ENCODE data around the gene RAB4A. TPM values are rescaled to one million over a fixed set of nuclear protein-coding genes. Genes with fewer than 3 reads are reported as not detected.

The RAB4A gene
- total RNA-seq, 2 experiments from 2014 or later, result 26.5 to 27.2 TPM

DNA sequence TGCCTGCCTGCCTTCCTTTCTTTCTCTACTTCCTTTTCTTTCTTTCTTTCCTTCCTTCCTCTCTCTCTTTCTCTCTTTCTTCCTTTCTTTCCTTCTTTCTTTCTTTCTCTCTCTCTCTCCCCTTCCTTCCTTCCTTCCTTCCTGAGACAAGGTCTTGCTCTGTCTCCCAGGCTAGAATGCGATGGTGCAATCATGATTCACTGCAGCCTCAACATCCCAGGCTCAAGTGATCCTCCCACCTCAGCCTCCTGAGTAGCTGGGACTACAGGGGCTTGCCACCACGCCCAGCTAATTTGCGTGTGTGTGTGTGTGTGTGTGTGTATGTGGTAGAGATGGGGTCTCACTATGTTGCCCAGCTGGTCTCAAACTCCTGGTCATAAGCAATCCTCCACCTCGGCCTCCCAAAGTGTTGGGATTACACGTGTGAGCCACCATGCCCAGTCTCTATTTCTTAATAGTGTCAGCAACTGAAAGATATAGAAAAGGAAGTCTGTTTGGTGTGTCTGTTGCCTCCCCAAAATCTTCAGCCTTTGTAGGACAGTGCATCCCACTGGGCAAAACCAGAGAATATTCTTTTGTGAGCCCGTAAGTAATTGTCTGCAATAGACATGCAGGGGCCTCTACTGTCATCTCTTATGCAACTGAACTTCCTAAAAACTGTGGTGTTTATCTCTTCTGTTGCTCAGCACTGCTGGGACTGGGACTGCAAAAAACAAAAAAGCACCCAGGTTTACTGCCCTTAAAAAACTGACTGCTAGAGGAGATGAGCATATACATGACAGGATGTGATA lies 20.9 kb upstream of the RAB4A start:
- CTCF ChIA-PET, result interaction anchor here (1.9 kb wide), 1 partner anchor 9 kb away, joined by 6 read pairs; no protein-coding TSS in a partner anchor
- H3K36me3 Mint-ChIP-seq, result no peaks in the 10 kb centered on the region
- no peaks in the 10 kb centered on the region for H3K9me3 Mint-ChIP-seq (ENCODE audit: low read depth)
- peaks cover 28% of the 10 kb centered on the region for H3K4me1 Mint-ChIP-seq
- H3K27me3 Mint-ChIP-seq, result peaks cover 2% of the 10 kb centered on the region
- no peak overlapping the region for H3K4me3 Mint-ChIP-seq
- DNase-seq, result peak; percentile 7
- no peak overlapping the region for H3K27ac Mint-ChIP-seq
- no peak for ATAC-seq

DNA sequence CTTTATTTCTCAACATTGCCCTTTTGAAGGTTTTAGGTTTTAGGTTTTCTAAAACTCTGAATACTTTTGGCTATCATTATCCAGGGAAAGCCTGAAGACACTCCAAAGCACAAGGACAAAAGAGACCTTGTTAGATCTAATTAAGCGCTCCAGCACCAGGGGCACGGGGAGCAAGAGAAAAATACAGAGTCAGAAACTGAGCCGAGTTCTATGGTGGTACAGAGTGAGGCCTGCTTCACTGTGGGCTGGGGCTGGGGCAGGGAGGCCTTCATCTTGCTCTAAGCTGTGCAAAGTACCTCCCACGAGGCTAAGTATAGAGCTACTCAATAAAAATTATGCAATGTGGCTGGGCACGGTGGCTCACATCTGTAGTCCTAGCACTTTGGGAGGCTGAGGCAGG lies 19.7 kb upstream of the RAB4A start:
- H3K4me3 Mint-ChIP-seq, result no peak overlapping the region
- H3K4me1 Mint-ChIP-seq, result peaks cover 28% of the 10 kb centered on the region
- H3K27me3 Mint-ChIP-seq, result peaks cover 3% of the 10 kb centered on the region
- H3K9me3 Mint-ChIP-seq (ENCODE audit: low read depth), result no peaks in the 10 kb centered on the region
- H3K36me3 Mint-ChIP-seq, result no peaks in the 10 kb centered on the region
- DNase-seq, result no peak
- H3K27ac Mint-ChIP-seq, result no peak overlapping the region
- CTCF ChIA-PET, result interaction anchor here (0.6 to 1.5 kb wide), 2 partner anchors 515 to 587 kb away, joined by 3 to 6 read pairs; no protein-coding TSS in a partner anchor
- ATAC-seq, result no peak

DNA sequence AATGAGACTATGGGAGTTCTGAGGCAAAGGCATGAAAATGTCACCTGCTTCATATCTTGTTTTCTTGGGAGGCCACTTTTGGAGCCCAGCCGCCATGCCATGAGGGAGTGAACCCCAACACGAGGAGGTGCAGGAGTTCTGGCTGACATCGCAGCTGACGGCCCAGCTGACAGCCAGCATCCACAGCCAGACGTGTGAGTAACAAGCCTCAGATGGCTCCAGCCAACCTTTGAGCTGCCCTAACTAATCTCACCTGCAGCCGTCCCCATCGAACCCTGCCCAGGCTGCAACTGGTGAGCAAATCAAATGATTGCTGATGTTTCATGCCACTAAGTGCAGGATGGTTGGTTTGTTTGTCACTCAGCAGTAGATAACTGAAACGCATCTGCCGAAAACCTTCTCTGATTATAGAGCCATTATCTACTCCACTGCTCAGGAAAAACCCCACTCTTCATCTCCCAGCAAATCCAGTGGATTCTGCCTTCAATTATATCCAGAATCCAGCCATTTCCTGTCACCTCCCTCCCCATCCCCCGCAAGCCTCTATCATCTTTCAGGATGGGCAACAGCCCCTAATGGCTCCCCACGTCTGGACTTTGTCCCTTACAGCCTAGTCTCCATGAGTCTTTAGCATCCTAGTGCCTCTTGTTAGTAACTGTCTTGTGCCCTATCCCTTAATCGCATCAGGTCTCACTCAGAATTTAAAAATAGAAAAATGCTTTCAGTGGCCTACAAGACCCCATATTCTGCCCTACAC lies 18.5 kb upstream of the RAB4A start:
- CTCF ChIA-PET, result interaction anchor here (1.5 kb wide), 1 partner anchor 588 kb away, joined by 6 read pairs; no protein-coding TSS in a partner anchor
- Mint-ChIP-seq H3K4me3 (no peak overlapping the region), H3K4me1 (peaks cover 28% of the 10 kb centered on the region), H3K36me3 (no peaks in the 10 kb centered on the region), H3K9me3 (ENCODE audit: low read depth) (no peaks in the 10 kb centered on the region), H3K27me3 (peaks cover 3% of the 10 kb centered on the region), H3K27ac (peak overlapping the region; percentile 1)
- no peak for DNase-seq
- no peak for ATAC-seq

DNA sequence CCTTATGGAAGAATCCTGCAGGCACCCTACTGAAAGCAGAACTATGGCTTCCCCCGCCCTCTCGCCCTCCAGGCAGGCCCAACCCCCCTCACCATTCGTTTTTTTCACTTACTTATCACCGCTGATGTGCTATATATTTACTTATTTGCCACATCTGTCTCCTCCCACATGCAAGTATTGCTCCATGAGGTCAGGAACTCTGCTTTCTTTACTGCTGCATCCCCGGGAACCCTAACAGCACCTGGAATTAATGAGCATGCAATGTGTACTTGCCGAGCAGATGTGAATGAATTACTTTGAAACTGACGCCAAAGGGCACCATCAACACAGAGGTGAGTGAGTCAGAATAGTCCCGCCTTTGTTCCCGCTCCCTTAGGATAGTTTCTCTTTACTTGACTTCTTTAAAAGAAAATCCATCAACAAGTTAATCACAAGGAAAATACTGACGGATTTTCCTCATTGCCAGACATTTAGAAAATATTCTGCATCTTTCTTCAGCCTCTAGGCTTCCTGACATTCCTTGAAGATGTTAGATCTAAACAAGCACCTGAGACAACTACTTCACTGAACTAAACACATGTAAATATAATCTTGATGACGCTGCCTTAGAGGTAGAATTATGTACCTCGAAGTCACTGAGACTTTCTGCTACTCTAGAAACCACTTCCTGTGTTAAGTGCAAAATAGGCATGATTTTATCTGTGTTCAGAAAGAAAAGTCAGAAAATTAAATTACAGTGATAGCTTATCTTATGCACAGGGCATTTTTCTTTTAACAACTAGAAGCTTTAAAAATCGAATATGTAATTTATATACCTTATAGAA lies 17.5 kb upstream of the RAB4A start:
- DNase-seq, result peak; percentile 34
- ATAC-seq, result peak; percentile 80
- peaks cover 3% of the 10 kb centered on the region for H3K27me3 Mint-ChIP-seq
- CTCF ChIA-PET, result interaction anchor here (1.5 to 6.3 kb wide), 6 partner anchors 9 to 585 kb away, joined by 3 to 114 read pairs (median 10); partner anchors contain the start of gene RHOU
- H3K27ac Mint-ChIP-seq, result peak overlapping the region; percentile 89
- no peaks in the 10 kb centered on the region for H3K36me3 Mint-ChIP-seq
- H3K9me3 Mint-ChIP-seq (ENCODE audit: low read depth), result no peaks in the 10 kb centered on the region
- H3K4me1 Mint-ChIP-seq, result peaks cover 35% of the 10 kb centered on the region
- H3K4me3 Mint-ChIP-seq, result peak overlapping the region; percentile 46

DNA sequence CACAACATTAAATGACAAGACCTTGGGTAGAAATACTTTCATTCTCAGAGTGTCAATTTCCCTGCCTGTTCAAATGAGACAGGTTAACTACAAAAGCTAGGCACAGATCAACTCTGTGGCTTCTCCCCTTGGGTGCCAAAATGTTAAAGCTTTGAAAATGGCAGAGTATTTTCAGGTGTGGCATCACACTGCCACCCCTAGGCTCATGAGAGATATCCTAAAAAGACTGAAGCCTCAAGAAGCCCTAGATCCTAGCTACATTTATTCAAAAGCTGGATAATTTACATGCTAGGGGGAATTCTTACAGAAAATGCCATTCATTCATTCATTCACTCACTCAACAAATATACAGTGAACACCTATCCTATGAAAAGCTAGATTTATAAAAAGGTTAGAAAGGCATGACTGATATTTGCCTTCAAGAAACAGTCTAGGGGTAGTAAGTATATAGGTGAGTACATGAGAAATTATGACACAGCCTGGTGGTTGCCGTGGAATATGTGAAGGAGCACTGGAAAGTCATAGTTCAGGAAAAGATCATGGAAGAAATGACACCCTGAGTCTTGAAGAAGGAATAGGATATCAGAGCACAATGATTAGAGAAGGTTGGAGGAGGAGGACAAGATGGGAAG lies 15.9 kb upstream of the RAB4A start:
- Mint-ChIP-seq H3K36me3 (no peaks in the 10 kb centered on the region), H3K27ac (peak overlapping the region; percentile 25), H3K4me1 (peaks cover 35% of the 10 kb centered on the region), H3K4me3 (no peak overlapping the region), H3K27me3 (peaks cover 3% of the 10 kb centered on the region), H3K9me3 (ENCODE audit: low read depth) (no peaks in the 10 kb centered on the region)
- DNase-seq, result peak; percentile 41
- CTCF ChIA-PET, result interaction anchor here (0.7 to 6.3 kb wide), 27 partner anchors 8 to 590 kb away, joined by 3 to 114 read pairs (median 4); partner anchors contain the start of genes ABCB10, NUP133 and RHOU
- ATAC-seq, result no peak

DNA sequence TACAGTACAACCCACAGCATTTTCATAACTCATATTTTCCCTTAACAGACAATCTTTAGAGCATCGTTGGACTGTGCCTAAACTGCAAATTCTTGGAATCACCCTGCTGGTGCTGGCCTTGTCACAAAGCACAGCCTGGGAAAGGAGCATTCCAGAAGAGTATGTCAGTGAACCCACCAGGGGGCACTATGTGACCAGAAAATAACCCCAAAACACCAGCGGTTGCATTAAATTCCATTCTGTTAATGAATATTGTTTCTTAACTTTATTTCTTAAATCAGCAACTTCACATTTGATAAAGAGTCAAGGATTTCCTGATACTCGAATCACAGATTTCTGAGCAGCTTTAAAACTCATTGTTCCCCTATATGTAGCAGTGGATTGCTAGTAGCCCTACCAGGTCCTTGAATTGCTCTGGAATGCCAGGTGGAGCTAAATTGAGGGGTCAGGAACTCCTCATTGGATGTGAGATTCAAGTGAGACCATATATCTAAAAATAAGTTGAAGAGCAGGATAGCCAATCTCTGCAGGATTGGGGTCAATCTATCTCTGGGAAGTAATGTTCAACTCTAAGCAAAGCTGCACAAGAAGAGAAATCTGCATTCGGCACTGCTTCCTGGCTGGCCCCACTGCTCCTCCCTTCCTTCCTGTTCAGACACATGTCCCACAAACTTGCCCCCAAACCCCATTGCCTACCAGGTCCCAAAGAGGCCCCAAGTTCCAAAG lies 12.7 kb upstream of the RAB4A start:
- no peaks in the 10 kb centered on the region for H3K9me3 Mint-ChIP-seq (ENCODE audit: low read depth)
- H3K27ac Mint-ChIP-seq, result peak overlapping the region; percentile 53
- peak; percentile 65 for DNase-seq
- peaks cover 3% of the 10 kb centered on the region for H3K27me3 Mint-ChIP-seq
- no peaks in the 10 kb centered on the region for H3K36me3 Mint-ChIP-seq
- ATAC-seq, result peak; percentile 63
- H3K4me3 Mint-ChIP-seq, result no peak overlapping the region
- H3K4me1 Mint-ChIP-seq, result peaks cover 28% of the 10 kb centered on the region
- CTCF ChIA-PET, result interaction anchor here (0.7 to 6.3 kb wide), 37 partner anchors 8 to 1052 kb away, joined by 3 to 114 read pairs (median 4); partner anchors contain the start of genes ABCB10, NUP133 and RHOU

DNA sequence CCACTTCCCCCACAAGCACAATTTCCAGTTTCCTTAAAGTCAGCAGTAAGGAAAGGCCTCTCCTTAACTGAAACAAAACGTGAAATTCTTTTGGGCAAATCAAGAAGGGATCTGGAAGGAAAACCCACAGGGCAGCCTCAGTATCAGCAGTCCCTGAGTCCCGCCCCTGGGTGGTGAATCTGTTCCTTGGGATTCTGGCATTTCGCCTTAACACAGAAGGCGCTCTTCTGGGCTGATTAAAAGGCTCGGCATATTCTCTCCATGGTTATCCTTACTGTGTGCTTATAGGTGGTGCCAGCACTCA lies 12.2 kb upstream of the RAB4A start:
- ATAC-seq, result no peak
- H3K4me1 Mint-ChIP-seq, result peaks cover 23% of the 10 kb centered on the region

DNA sequence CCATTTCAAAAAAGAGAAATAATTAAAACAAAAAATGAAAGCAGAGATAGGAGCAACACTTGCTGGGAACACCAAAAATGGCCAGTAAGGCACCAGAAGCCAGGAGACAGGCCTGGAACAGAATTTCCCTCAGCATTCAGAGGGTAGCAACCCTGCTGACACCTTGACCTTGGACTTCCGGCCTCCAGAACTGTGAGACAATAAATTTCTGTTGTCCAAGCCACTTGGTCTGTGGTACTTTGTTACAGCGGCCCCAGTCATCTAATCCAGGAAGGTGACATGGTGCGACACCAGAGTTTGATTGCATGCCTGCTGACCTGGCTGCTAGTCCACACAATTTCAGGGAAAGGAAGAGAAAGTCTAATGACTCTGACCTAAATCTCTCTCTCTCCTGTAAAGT lies 10.6 kb upstream of the RAB4A start:
- no peak overlapping the region for H3K27ac Mint-ChIP-seq

More for the DNA sequence above, 12.2 kb upstream of the RAB4A start:
- CTCF ChIA-PET, result interaction anchor here (0.7 to 6.3 kb wide), 37 partner anchors 10 to 1051 kb away, joined by 3 to 114 read pairs (median 4); partner anchors contain the start of genes ABCB10, NUP133 and RHOU
- Mint-ChIP-seq H3K9me3 (ENCODE audit: low read depth) (no peaks in the 10 kb centered on the region), H3K27ac (peak overlapping the region; percentile 53), H3K27me3 (peaks cover 3% of the 10 kb centered on the region), H3K4me3 (no peak overlapping the region), H3K36me3 (no peaks in the 10 kb centered on the region)
- no peak for DNase-seq

DNA sequence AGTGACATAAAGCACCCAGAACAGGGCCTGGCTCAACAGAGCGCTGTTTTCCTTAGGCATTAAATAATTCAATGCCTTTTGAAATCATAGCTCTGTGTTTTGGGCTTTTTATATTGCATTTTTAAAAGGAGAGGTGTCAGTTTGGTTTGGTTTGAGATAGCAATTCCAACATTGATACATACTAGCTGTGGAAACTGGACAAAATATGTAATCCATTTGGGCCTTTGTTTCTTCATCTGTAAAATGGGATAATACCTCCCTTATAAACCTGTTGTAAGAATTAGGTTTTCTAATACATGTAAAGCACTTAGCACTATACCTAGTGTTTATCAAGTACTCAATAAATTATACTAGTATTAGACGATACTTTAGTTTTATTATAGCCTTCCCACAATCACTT lies 8.7 kb upstream of the RAB4A start:
- ATAC-seq, result no peak
- peaks cover 3% of the 10 kb centered on the region for H3K36me3 Mint-ChIP-seq
- H3K4me3 Mint-ChIP-seq, result no peak overlapping the region
- CTCF ChIA-PET, result interaction anchor here (0.7 to 1.4 kb wide), 5 partner anchors 8 to 370 kb away, joined by 3 to 6 read pairs (median 3); no protein-coding TSS in a partner anchor
- no peaks in the 10 kb centered on the region for H3K27me3 Mint-ChIP-seq
- H3K9me3 Mint-ChIP-seq (ENCODE audit: low read depth), result peaks cover 3% of the 10 kb centered on the region
- H3K4me1 Mint-ChIP-seq, result peaks cover 18% of the 10 kb centered on the region
- H3K27ac Mint-ChIP-seq, result no peak overlapping the region
- DNase-seq, result no peak

More for the DNA sequence above, 10.6 kb upstream of the RAB4A start:
- H3K9me3 Mint-ChIP-seq (ENCODE audit: low read depth), result no peaks in the 10 kb centered on the region
- H3K4me1 Mint-ChIP-seq, result peaks cover 15% of the 10 kb centered on the region
- no peak for ATAC-seq
- CTCF ChIA-PET, result interaction anchor here (1.0 to 1.5 kb wide), 3 partner anchors 33 to 298 kb away, joined by 3 to 5 read pairs (median 3); partner anchors contain the start of gene ABCB10
- no peak overlapping the region for H3K4me3 Mint-ChIP-seq
- peaks cover 2% of the 10 kb centered on the region for H3K27me3 Mint-ChIP-seq
- no peak for DNase-seq
- H3K36me3 Mint-ChIP-seq, result no peaks in the 10 kb centered on the region

DNA sequence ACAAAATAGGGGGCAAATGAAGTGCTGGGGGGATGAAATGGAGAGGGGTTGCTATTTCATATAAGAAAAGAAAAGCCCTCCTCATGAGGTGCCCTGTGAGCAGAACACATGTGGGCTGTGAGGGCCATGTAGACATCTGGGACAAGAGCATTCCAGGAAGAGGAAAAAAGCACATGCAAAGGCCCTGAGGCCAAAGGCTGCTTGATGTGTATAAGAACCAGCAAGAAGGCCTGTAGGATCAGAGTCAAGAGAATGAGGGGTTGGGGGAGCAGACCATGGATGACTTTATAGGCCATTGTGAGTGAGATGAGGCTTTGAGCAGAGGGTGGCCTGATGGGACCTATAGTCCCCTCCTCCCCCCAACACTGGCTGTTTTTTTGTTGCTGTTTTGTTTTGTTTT lies 7.7 kb upstream of the RAB4A start:
- peaks cover 12% of the 10 kb centered on the region for H3K4me1 Mint-ChIP-seq
- no peak overlapping the region for H3K4me3 Mint-ChIP-seq
- peaks cover 3% of the 10 kb centered on the region for H3K36me3 Mint-ChIP-seq
- peaks cover 4% of the 10 kb centered on the region for H3K9me3 Mint-ChIP-seq (ENCODE audit: low read depth)
- H3K27me3 Mint-ChIP-seq, result no peaks in the 10 kb centered on the region
- H3K27ac Mint-ChIP-seq, result no peak overlapping the region
- ATAC-seq, result no peak
- CTCF ChIA-PET, result interaction anchor here (1.3 to 1.4 kb wide), 2 partner anchors 9 to 219 kb away, joined by 3 to 6 read pairs; no protein-coding TSS in a partner anchor
- DNase-seq, result no peak

DNA sequence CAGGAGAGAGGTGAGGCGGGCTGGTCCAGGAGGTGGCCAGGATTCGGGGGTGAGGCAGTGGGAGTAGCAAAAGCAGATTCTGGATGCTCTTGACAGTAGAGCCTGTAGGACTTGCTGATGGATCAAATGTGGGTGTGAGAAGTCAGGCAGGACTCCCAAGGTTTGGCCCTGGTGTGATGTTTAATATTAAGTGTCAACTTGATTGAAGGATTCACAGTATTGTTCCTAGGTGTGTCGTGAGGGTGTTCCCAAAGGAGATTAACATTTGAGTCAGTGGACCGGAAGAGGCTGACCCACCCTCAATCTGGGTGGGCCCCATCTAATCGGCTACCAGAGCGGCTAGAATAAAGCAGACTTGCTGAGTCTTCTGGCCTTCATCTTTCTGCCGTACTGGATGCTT lies 6.8 kb upstream of the RAB4A start:
- H3K27me3 Mint-ChIP-seq, result no peaks in the 10 kb centered on the region
- peaks cover 3% of the 10 kb centered on the region for H3K36me3 Mint-ChIP-seq
- ATAC-seq (no peak), DNase-seq (no peak)
- no peak overlapping the region for H3K27ac Mint-ChIP-seq
- H3K9me3 Mint-ChIP-seq (ENCODE audit: low read depth), result peaks cover 4% of the 10 kb centered on the region
- no peak overlapping the region for H3K4me3 Mint-ChIP-seq
- CTCF ChIA-PET, result no interaction called here
- peaks cover 4% of the 10 kb centered on the region for H3K4me1 Mint-ChIP-seq

DNA sequence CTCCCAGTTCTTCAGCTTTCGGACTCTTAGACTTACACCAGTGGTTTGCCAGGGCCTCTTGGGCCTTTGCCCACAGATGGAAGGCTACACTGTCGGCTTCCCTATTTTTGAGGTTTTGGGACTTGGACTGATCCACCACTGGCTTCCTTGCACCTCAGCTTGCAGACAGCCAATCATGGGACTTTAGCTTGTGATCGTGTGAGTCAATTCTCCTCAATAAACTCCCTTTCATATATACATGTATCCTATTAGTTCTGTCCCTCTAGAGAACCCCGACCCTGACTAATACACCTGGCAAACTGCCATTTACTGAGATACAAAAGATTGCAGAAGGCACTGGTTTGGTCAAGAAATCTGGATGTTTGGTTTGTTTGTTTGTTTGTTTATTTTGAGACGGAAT lies 6.4 kb upstream of the RAB4A start:
- Mint-ChIP-seq H3K4me1 (peaks cover 3% of the 10 kb centered on the region), H3K27ac (no peak overlapping the region), H3K9me3 (ENCODE audit: low read depth) (peaks cover 4% of the 10 kb centered on the region), H3K36me3 (peaks cover 3% of the 10 kb centered on the region), H3K4me3 (no peak overlapping the region), H3K27me3 (no peaks in the 10 kb centered on the region)
- no peak for DNase-seq
- ATAC-seq, result no peak
- CTCF ChIA-PET, result interaction anchor here (1.0 kb wide), 1 partner anchor 9 kb away, joined by 5 read pairs; no protein-coding TSS in a partner anchor
